SW480 (cell line): ENCODE measurements around the gene TLE5.
"Not testable (repeated sequence)": the region's sequence is repeated elsewhere in the genome, so short reads cannot be mapped to it uniquely, and the experiment has no call there.

Experiments used
- DNase-seq: peaks from one replicate; pipeline ENCODE4 v3.0.0-alpha.2; 2016; ENCODE audit warnings: low spot score

TLE5 gene

DNA sequence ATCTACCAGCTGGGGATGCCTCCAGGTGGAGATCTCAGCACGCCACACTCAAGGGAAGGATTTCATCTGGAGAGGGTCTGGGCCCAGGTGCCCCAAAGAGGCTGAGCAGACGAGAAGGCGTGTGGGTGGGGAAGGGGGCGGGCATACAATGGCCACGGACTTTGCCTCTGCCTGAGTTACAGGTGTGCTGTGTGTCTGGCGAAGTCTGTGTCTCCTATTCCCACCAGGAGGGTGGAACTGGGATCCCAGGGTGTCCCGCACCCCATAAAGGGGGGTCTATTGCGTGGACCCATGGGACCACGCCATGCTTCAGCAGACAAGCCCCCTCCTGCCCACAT is 36.8 kb downstream of the TLE5 start:
- DNase-seq, result no peak

DNA sequence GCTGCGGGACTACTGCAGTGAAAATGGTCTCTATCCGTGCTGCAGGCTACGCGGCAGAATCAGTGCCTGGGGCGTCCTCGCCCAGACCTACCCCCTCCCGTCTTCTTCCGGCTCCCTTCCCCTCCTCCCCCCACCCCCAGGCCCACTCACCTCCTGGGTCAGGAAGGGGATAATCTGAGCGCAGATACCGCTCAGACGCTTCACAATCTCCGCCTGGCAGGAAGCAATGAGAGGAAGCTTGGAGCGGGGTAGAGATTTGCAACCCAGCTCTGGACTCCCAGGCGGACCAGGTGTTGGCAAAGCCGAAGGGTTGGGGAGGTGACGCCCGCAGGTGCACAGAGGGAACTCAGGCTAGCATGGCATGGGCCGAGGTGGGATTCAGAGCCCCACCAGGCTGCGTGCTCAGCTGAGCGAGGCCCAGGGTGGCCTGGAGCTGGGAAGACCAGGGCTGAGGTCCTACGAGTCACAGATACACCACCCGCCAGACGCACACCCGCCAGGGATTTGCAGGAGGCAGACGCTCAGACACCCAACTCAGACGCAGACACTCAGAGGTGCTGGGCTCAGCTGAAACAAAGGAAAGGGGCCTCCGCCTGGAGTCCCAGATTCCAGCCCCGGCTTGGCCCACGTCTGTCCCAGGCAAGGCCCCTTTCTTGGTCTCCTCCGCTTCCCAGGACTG is 37.3 kb downstream of the TLE5 start:
- no peak for DNase-seq

DNA sequence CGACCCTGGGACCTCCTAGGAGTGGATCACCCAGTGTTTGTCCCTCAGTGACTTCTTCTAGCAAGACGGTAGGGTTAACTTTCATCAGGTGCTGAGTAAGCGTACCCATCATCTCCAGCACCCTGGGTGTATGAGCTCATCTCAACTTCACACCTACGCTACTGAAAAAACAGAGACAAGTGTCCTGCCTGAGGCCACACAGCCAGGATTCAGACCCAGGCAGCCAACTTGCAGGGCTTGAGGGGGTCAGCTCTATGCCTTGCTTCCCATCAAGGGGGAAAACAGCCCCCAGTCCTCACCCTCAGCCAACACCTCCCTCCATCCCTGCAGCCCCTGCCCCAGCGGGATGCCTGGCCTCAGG is 37.8 kb downstream of the TLE5 start:
- no peak for DNase-seq

- no peak for DNase-seq
Measured at GRCh38 chr19:3020321-3020960, 41.9 kb downstream of the TLE5 start.

GRCh38 chr19:3019211-3019854 is 43.0 kb downstream of the TLE5 start:
- no peak for DNase-seq

- no peak for DNase-seq
Measured at GRCh38 chr19:3017923-3018322, 44.4 kb downstream of the TLE5 start.

- DNase-seq, result no peak
Measured at GRCh38 chr19:3015126-3016057, 46.9 kb downstream of the TLE5 start.

DNA sequence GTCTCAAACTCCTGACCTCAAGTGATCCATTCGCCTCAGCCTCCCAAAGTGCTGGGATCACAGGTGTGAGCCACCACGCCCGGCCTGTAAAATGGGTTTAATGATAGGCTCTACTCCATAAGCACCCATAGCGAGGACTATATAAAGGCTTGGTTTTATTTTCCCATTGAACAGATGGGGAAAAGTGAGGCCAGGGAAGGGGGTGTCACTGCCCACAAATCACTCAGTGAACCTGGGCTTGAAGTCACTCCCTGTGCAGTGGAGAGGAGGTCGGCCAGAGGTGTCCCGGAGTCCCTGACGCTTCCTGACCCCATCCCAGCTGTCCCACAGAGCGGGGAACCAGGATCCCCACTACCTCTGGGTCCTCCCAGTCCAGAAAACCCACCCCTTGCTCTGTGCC is 48.2 kb downstream of the TLE5 start:
- no peak for DNase-seq

DNA sequence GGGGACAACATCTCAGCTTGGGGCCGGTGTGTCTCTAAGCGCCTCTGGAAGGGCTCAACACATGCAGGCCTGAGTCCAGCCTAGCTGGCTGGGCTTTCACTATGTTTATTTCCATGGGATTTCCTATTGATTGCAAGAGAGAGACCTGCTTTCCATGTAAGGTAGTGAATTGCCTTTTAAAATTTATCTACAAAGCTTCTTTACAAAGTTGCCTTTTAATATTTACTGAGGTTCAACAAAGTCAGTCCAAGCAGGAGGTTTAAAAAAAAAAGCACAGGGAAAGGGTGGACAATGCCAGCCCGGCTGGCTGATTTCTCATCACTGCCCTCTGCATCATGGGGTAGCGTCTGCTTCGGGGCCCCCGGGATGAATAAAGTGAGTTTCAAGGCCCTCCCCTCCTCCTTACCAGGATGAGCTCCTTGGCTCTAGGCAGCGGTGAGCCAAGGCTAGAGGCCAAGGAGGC is 49.0 kb downstream of the TLE5 start:
- DNase-seq, result no peak

GRCh38 chr19:3012621-3013262 is 49.6 kb downstream of the TLE5 start:
- DNase-seq, result no peak

GRCh38 chr19:3012059-3012458 is 50.2 kb downstream of the TLE5 start:
- DNase-seq, result not testable (repeated sequence)

- no peak for DNase-seq
Measured at GRCh38 chr19:3010871-3011270, 51.4 kb downstream of the TLE5 start.

- DNase-seq, result no peak
Measured at GRCh38 chr19:3008994-3009393, 53.3 kb downstream of the TLE5 start.

GRCh38 chr19:3007975-3008374 is 54.3 kb downstream of the TLE5 start:
- DNase-seq, result no peak

- peak; percentile 33 for DNase-seq
Measured at GRCh38 chr19:3006075-3006767, 56.1 kb downstream of the TLE5 start.

DNA sequence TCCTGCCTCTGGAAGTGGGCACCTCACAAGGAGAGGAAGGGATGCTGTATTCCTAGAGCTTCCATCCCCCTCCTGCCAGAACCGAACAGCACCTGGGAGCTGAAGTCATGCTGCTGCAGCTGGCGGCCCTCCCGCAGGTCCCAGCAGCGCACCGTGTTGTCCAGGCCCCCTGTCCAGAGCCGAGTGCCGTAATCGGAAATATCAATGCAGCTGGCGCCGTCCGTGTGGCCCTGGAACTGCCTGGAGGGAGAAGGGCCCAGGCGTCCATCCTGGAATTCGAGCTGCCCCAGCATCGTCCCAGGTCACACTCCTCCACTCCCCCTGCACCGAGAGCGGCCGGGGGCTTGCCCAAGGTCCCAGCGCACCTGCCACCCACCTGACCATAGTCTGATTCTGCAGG is 57.0 kb downstream of the TLE5 start:
- no peak for DNase-seq

- DNase-seq, result no peak
Measured at GRCh38 chr19:3004522-3004921, 57.8 kb downstream of the TLE5 start.

DNA sequence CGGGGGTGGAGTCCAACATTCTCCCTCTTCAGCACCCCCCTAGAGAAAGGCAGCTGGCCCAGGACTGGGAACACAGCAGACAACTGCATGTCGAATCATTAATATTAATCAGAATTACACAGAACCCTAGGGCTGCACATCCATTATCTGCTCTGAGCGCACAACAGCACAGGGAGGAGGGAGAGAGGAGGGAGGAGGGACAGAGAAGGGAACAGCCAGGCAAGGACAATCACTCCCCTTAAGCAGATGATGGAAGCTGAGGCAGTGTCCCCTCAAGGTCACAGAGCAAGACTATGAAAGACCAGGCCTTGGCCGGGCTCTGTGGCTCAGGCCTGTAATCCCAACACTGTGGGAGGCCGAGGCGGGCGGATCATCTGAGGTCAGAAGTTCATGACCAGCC is 59.2 kb downstream of the TLE5 start:
- no peak for DNase-seq
